ENCODE measurements around the gene PHF10. TPM values are rescaled to one million over a fixed set of nuclear protein-coding genes. Genes with fewer than 3 reads are reported as not detected.
A peak's percentile ranks its signal among the peaks of the same experiment; 100 is the strongest.

The PHF10 gene
- total and polyA plus RNA-seq, 7 experiments from 2014 or later: 17.1 to 124 (median 75.7) TPM

DNA sequence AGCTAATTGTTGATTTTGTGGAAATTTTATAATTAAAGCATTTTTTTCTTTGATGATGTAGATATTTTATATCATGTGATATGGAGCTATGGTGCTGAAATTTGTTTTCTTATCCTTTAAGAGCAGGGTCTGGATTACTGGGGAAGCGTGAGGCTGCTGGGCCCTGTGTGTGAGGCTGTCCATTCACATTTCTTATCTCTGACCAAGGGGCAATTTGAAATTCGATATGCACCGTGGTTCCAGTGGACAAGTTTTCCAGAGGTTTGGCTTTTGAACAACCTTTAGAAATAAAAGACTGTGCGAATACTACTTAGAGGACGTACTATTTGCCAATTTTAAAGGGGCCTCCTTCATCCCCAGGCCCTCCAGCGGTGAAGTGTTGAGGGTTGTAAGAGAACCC, 30.9 kb upstream of the PHF10 start:
- DNase-seq: no peak
- ChIA-PET CTCF (no interaction called here), POLR2A (interaction anchor here (0.7 to 1.7 kb wide), 4 partner anchors 37 to 798 kb away, joined by 3 to 4 read pairs (median 4); partner anchors contain the start of genes C6orf120 and WDR27)
- H3K27me3 ChIP-seq (ENCODE audit: control insufficient read depth in 2 of 2, insufficient read depth in 2 of 2, low read length in 2 of 2): no peaks in the 10 kb centered on the region
- no peaks in the 10 kb centered on the region for H3K9me3 Mint-ChIP-seq
- H3K27me3 Mint-ChIP-seq: no peaks in the 10 kb centered on the region
- peaks cover 12 to 30% (median 16%) of the 10 kb centered on the region in 5 donors for H3K36me3 Mint-ChIP-seq
- H3K27ac Mint-ChIP-seq: no peak overlapping the region
- no peak for ATAC-seq
- H3K9me3 ChIP-seq (ENCODE audit: control insufficient read depth in 2 of 3, low read length in 3 of 3): no peaks in the 10 kb centered on the region
- peaks cover 19 to 34% (median 28%) of the 10 kb centered on the region in 7 donors for H3K4me1 Mint-ChIP-seq
- H3K4me3 ChIP-seq (ENCODE audit: low read length): no peak overlapping the region
- peaks cover 14 to 15% of the 10 kb centered on the region in 2 donors for H3K4me1 ChIP-seq (ENCODE audit: control insufficient read depth in 2 of 2, insufficient read depth in 2 of 2, low read length in 2 of 2)
- H3K4me3 Mint-ChIP-seq: no peak overlapping the region
- H3K36me3 ChIP-seq (ENCODE audit: control insufficient read depth in 2 of 3, insufficient read depth in 3 of 3, low read length in 3 of 3): peaks cover 0 to 22% (median 9%) of the 10 kb centered on the region in 3 experiments
- no peak overlapping the region for H3K27ac ChIP-seq (ENCODE audit: low read depth, low read length)
- intact Hi-C loops (cut with micrococcal nuclease): no loop called here

DNA sequence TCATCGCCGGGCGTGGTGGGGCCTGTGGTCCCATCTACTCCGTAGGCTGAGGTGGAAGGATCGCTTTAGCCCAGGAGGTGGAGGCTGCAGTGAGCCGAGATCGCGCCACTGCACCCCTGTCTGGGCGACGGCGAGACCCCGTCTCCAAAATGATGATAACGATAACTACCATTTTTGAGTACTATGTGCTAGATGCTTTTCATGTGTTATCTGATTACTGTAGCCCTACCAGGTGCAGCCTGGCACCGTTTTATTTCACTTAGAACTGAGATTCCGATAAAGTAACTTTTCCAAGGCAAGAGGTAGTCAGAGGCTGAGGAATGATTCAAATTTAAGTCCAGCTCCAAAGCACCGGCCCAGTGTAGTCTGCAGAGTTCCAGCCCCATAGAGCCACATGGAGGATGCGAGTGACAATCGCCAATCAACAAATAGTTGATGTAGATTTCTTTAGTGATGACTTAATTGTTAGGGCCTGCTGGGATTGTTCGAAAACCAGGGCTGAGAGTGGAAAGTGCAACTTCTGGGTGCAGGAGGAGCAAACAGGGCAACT, 27.8 kb upstream of the PHF10 start:
- peaks cover 21 to 43% (median 37%) of the 10 kb centered on the region in 7 donors for H3K4me1 Mint-ChIP-seq
- H3K4me3 Mint-ChIP-seq: peak overlapping the region; percentile 88 to 100 (median 94)
- CTCF ChIA-PET: interaction anchor here (0.6 kb wide), 1 partner anchor 798 kb away, joined by 3 read pairs; no protein-coding TSS in a partner anchor
- H3K27ac Mint-ChIP-seq: peak overlapping the region; percentile 93 to 100 (median 96)
- H3K27ac ChIP-seq (ENCODE audit: low read depth, low read length): peak overlapping the region; percentile 92
- peaks cover 0 to 2% (median 0%) of the 10 kb centered on the region in 5 donors for H3K27me3 Mint-ChIP-seq
- H3K9me3 Mint-ChIP-seq: peaks cover 0 to 9% (median 2%) of the 10 kb centered on the region in 11 donors
- DNase-seq: peak in 1 of 9 donors; percentile 5
- peaks cover 17% of the 10 kb centered on the region in 2 donors for H3K4me1 ChIP-seq (ENCODE audit: control insufficient read depth in 2 of 2, insufficient read depth in 2 of 2, low read length in 2 of 2)
- peaks cover 5 to 18% (median 11%) of the 10 kb centered on the region in 5 donors for H3K36me3 Mint-ChIP-seq
- H3K9me3 ChIP-seq (ENCODE audit: control insufficient read depth in 2 of 3, low read length in 3 of 3): no peaks in the 10 kb centered on the region
- peaks cover 0 to 7% (median 0%) of the 10 kb centered on the region in 3 experiments for H3K36me3 ChIP-seq (ENCODE audit: control insufficient read depth in 2 of 3, insufficient read depth in 3 of 3, low read length in 3 of 3)
- no peaks in the 10 kb centered on the region for H3K27me3 ChIP-seq (ENCODE audit: control insufficient read depth in 2 of 2, insufficient read depth in 2 of 2, low read length in 2 of 2)
- POLR2A ChIA-PET: interaction anchor here (0.7 to 6.5 kb wide), 14 partner anchors 14 to 832 kb away, joined by 3 to 97 read pairs (median 4); partner anchors contain the start of genes C6orf120, FAM120B, PDCD2 and PHF10
- intact Hi-C loops (cut with micrococcal nuclease): loop anchor here (1.0 to 5.0 kb wide), 2 partner anchors 540 to 832 kb away; partner anchors contain the start of gene PDCD2 (in 1 of the 2)
- ATAC-seq: peak; percentile 40
- peak overlapping the region; percentile 84 for H3K4me3 ChIP-seq (ENCODE audit: low read length)

DNA sequence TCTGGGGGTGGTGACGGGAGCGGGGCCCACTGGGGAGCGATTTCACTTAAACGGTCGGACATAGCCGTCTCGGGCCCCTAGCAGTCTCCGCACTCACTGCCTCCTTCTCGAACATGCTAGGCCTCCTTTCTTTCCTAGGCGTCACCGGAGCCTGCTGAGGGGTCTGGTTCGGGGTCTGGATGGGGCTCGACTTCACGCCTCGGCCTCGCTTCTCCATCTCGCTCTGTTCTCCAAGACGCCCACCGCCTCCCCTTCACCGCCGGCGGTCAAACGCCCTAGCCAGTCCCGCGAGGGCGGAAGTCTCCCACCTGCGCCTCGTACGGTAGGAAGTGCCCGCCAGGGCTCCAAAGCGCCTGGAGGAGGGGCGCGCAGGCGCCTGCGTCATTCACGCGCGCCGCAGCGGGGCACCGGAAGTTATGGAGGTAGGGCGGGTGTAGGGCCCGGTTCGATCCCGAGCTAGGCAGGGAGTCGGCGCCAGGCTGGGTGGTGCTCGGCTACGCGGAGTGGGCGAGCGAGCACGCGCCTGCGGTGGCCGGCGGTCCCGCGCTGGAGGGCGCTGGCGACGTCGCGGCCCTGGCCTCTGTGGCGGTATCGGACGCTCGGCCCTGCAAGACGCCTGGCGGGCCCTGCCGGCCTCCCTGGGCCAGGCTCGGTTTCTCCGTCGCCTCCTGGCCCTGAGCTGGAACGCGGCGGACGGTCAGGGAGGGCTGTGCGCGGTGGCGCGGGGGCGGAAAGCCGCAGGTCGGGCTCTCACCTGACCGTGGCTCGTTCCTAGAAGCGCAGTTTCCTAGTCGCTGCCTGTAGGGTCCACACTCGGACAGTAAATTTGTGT, 27.2 kb upstream of the PHF10 start, which contains the start of the genes DYNLT2 and ERMARD:
TSS of gene DYNLT2 (minus strand) at position 331 of the 832 bp plus-strand sequence. CDS start at position 217, 114 bp downstream.
TSS of gene ERMARD (plus strand) at position 381 of the 832 bp plus-strand sequence. CDS start at position 417, 36 bp downstream.
- peak within 1 kb of the TSS; percentile 96 to 100 (median 100) for H3K27ac Mint-ChIP-seq
- peaks cover 17% of the 10 kb centered on the region in 2 donors for H3K4me1 ChIP-seq (ENCODE audit: control insufficient read depth in 2 of 2, insufficient read depth in 2 of 2, low read length in 2 of 2)
- intact Hi-C loops (cut with micrococcal nuclease): loop anchor here (1.0 to 5.0 kb wide), 10 partner anchors 28 to 856 kb away; partner anchors contain the start of genes C6orf120 (in 2 of the 2), FAM120B (in 2 of the 2), PDCD2 (in 2 of the 2) and TBP (in 2 of the 2)
- peaks cover under 1 to 18% (median 14%) of the 10 kb centered on the region in 5 donors for H3K36me3 Mint-ChIP-seq
- H3K27ac ChIP-seq (ENCODE audit: low read depth, low read length): peak within 1 kb of the TSS; percentile 92
- peaks cover 0 to under 1% (median 0%) of the 10 kb centered on the region in 3 experiments for H3K36me3 ChIP-seq (ENCODE audit: control insufficient read depth in 2 of 3, insufficient read depth in 3 of 3, low read length in 3 of 3)
- H3K27me3 Mint-ChIP-seq: peaks cover 0 to 4% (median 0%) of the 10 kb centered on the region in 5 donors
- H3K9me3 Mint-ChIP-seq: peaks cover 0 to 11% (median 4%) of the 10 kb centered on the region in 11 donors
- H3K4me3 Mint-ChIP-seq: peak within 1 kb of the TSS; percentile 92 to 100 (median 98)
- H3K27me3 ChIP-seq (ENCODE audit: control insufficient read depth in 2 of 2, insufficient read depth in 2 of 2, low read length in 2 of 2): no peaks in the 10 kb centered on the region
- H3K9me3 ChIP-seq (ENCODE audit: control insufficient read depth in 2 of 3, low read length in 3 of 3): no peaks in the 10 kb centered on the region
- POLR2A ChIA-PET: interaction anchor here (0.8 to 6.5 kb wide), 11 partner anchors 14 to 832 kb away, joined by 3 to 97 read pairs (median 4); partner anchors contain the start of genes C6orf120, PDCD2, PHF10 and PSMB1
- peak; percentile 89 to 97 (median 94) for DNase-seq
- CTCF ChIA-PET: interaction anchor here (0.6 kb wide), 1 partner anchor 799 kb away, joined by 3 read pairs; no protein-coding TSS in a partner anchor
- H3K4me3 ChIP-seq (ENCODE audit: low read length): peak within 1 kb of the TSS; percentile 84
- peaks cover 21 to 43% (median 37%) of the 10 kb centered on the region in 7 donors for H3K4me1 Mint-ChIP-seq
- peak; percentile 98 for ATAC-seq

DNA sequence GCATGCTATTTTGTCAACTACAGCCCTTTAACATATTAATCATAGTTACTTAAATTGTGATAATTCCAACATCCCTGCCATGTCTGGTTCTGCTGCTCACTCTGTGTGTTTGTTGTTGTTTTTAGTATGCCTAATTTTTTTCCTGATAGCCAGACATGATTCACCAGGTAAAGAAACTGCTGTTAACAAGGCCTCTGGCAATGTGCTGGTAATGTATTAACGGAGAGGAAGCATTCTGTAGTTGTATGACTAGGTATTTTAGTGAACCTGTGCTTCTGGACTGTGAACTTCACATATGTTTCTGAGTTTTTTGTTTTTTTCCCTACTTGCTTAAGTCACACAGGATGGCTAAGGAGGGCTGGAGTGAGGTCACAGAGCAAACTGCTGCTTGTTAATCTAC, 22.3 kb upstream of the PHF10 start:
- POLR2A ChIA-PET: interaction anchor here (1.1 kb wide), 1 partner anchor 22 kb away, joined by 3 read pairs; no protein-coding TSS in a partner anchor
- no peak overlapping the region for H3K4me3 ChIP-seq (ENCODE audit: low read length)
- ATAC-seq: no peak
- H3K9me3 ChIP-seq (ENCODE audit: control insufficient read depth in 2 of 3, low read length in 3 of 3): no peaks in the 10 kb centered on the region
- intact Hi-C loops (cut with micrococcal nuclease): no loop called here
- H3K4me1 ChIP-seq (ENCODE audit: control insufficient read depth in 2 of 2, insufficient read depth in 2 of 2, low read length in 2 of 2): peaks cover 8 to 11% of the 10 kb centered on the region in 2 donors
- DNase-seq: no peak
- no peak overlapping the region for H3K4me3 Mint-ChIP-seq
- CTCF ChIA-PET: no interaction called here
- H3K36me3 Mint-ChIP-seq: peaks cover 0 to 24% (median 14%) of the 10 kb centered on the region in 5 donors
- peaks cover 9 to 23% (median 21%) of the 10 kb centered on the region in 7 donors for H3K4me1 Mint-ChIP-seq
- H3K27ac ChIP-seq (ENCODE audit: low read depth, low read length): no peak overlapping the region
- H3K27me3 ChIP-seq (ENCODE audit: control insufficient read depth in 2 of 2, insufficient read depth in 2 of 2, low read length in 2 of 2): no peaks in the 10 kb centered on the region
- H3K27ac Mint-ChIP-seq: no peak overlapping the region
- H3K36me3 ChIP-seq (ENCODE audit: control insufficient read depth in 2 of 3, insufficient read depth in 3 of 3, low read length in 3 of 3): no peaks in the 10 kb centered on the region
- peaks cover 0 to 20% (median 0%) of the 10 kb centered on the region in 5 donors for H3K27me3 Mint-ChIP-seq
- H3K9me3 Mint-ChIP-seq: peaks cover 0 to 22% (median 8%) of the 10 kb centered on the region in 11 donors

DNA sequence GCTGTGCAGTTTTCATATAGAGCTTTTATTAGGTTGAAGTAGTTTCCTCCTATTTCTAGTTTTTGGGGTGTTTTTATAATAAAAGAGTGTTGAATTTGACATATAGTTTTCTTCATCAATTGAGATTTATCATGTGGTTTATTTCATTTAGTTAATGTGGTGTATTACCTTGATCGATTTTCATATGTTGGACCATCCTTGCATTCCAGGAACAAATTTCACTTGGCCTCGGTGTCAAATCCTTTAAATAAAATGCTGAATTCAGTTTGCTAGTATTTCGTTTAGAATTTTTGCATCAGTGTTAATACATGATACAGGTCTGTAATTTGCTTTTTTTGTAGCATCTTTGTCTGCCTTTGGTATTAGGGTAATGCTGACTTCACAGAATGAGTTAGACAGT, 21.1 kb upstream of the PHF10 start:
- Histone ChIP-seq H3K9me3 (ENCODE audit: control insufficient read depth in 2 of 3, low read length in 3 of 3) (no peaks in the 10 kb centered on the region), H3K4me3 (ENCODE audit: low read length) (no peak overlapping the region), H3K4me1 (ENCODE audit: control insufficient read depth in 2 of 2, insufficient read depth in 2 of 2, low read length in 2 of 2) (peaks cover 4 to 5% of the 10 kb centered on the region in 2 donors), H3K27ac (ENCODE audit: low read depth, low read length) (no peak overlapping the region), H3K27me3 (ENCODE audit: control insufficient read depth in 2 of 2, insufficient read depth in 2 of 2, low read length in 2 of 2) (no peaks in the 10 kb centered on the region), H3K36me3 (ENCODE audit: control insufficient read depth in 2 of 3, insufficient read depth in 3 of 3, low read length in 3 of 3) (no peaks in the 10 kb centered on the region)
- no peak for DNase-seq
- peaks cover 0 to 22% (median 8%) of the 10 kb centered on the region in 11 donors for H3K9me3 Mint-ChIP-seq
- ATAC-seq: no peak
- H3K4me3 Mint-ChIP-seq: no peak overlapping the region
- intact Hi-C loops (cut with micrococcal nuclease): no loop called here
- CTCF ChIA-PET: no interaction called here
- peaks cover 0 to 24% (median 12%) of the 10 kb centered on the region in 5 donors for H3K36me3 Mint-ChIP-seq
- H3K4me1 Mint-ChIP-seq: peaks cover 5 to 13% (median 11%) of the 10 kb centered on the region in 7 donors
- POLR2A ChIA-PET: interaction anchor here (1.2 kb wide), 1 partner anchor 21 kb away, joined by 3 read pairs; the partner anchor contains the start of gene PHF10
- no peak overlapping the region for H3K27ac Mint-ChIP-seq
- H3K27me3 Mint-ChIP-seq: peaks cover 0 to 20% (median 0%) of the 10 kb centered on the region in 5 donors

DNA sequence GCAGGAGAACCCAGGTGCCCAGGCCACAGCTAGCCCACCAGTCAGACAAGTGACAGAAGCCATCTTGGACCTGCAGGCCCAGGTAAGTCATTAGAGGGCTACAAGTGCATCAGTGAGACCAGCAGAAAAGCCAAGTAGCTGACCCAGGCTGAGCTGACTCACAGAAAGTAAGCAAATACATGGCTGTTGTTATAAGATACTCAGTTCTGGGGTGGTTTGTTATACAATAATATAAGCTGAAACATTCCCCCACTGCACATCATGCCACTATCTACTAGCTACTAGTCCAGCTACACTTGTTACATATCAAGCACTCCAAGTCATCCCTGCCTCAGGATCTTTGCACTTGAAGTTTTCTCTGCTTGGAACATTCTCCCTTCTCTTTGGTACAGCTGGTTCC, 17.0 kb upstream of the PHF10 start:
- Mint-ChIP-seq H3K27me3 (peaks cover 0 to 28% (median 5%) of the 10 kb centered on the region in 5 donors), H3K4me1 (no peaks in the 10 kb centered on the region), H3K4me3 (no peak overlapping the region), H3K36me3 (peaks cover 0 to 9% (median 5%) of the 10 kb centered on the region in 5 donors), H3K9me3 (peaks cover 0 to 12% (median 6%) of the 10 kb centered on the region in 11 donors), H3K27ac (no peak overlapping the region)
- Histone ChIP-seq H3K36me3 (ENCODE audit: control insufficient read depth in 2 of 3, insufficient read depth in 3 of 3, low read length in 3 of 3) (no peaks in the 10 kb centered on the region), H3K27me3 (ENCODE audit: control insufficient read depth in 2 of 2, insufficient read depth in 2 of 2, low read length in 2 of 2) (no peaks in the 10 kb centered on the region), H3K27ac (ENCODE audit: low read depth, low read length) (no peak overlapping the region), H3K4me3 (ENCODE audit: low read length) (no peak overlapping the region), H3K9me3 (ENCODE audit: control insufficient read depth in 2 of 3, low read length in 3 of 3) (no peaks in the 10 kb centered on the region), H3K4me1 (ENCODE audit: control insufficient read depth in 2 of 2, insufficient read depth in 2 of 2, low read length in 2 of 2) (no peaks in the 10 kb centered on the region)
- DNase-seq: no peak
- no peak for ATAC-seq
- intact Hi-C loops (cut with micrococcal nuclease): no loop called here
- ChIA-PET CTCF (interaction anchor here (0.6 kb wide), 1 partner anchor 521 kb away, joined by 5 read pairs; no protein-coding TSS in a partner anchor), POLR2A (no interaction called here)

Measured in naive thymus-derived CD4-positive, alpha-beta T cell (primary cell).